GM13976 (cell line): ENCODE results near the gene SMAGP.

Experiments
- DNase-seq: peaks from one replicate; pipeline ENCODE4 v3.0.0; 2012; ENCODE audit warnings: low spot score
- in situ Hi-C: fragments of 300-500 bp; cut with MboI; formaldehyde crosslinking; loops from one replicate; pipeline ENCODE4 v1.12.0; 2022; ENCODE audit warnings: low sequenced_read_pairs, mixed read lengths, inconsistent platforms; ENCODE audit not compliant: unreplicated experiment
- TF ChIP-seq, protein P1 (sequence below): IDR thresholded peaks from 2 replicates; pipeline ENCODE4 v1.5.1; 2012; ENCODE audit warnings: borderline replicate concordance, mild to moderate bottlenecking; ENCODE audit not compliant: insufficient read depth; ENCODE audit errors: extremely low read depth, missing control alignments, control extremely low read depth

Gene SMAGP

DNA sequence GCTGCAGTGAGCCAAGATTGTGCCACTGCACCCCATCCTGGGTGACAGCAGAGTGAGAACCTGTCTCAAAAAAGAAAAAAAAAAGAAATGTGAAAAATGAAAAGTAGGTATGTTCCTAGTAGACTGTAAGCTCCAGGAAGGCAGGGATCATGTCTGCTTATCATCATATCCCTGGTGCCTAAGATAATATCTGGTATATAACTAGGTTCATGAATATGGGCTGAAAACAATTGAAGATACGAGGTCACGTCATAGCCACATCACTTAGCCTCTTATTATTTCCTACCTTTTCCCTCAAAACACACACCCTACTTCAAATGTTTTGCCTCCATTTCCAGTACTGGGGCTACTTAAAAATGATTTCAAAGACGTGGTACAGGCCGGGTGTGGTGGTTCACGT, 55.3 kb downstream of the SMAGP start:
- no peak for DNase-seq
- TF ChIP-seq, protein P1, sequence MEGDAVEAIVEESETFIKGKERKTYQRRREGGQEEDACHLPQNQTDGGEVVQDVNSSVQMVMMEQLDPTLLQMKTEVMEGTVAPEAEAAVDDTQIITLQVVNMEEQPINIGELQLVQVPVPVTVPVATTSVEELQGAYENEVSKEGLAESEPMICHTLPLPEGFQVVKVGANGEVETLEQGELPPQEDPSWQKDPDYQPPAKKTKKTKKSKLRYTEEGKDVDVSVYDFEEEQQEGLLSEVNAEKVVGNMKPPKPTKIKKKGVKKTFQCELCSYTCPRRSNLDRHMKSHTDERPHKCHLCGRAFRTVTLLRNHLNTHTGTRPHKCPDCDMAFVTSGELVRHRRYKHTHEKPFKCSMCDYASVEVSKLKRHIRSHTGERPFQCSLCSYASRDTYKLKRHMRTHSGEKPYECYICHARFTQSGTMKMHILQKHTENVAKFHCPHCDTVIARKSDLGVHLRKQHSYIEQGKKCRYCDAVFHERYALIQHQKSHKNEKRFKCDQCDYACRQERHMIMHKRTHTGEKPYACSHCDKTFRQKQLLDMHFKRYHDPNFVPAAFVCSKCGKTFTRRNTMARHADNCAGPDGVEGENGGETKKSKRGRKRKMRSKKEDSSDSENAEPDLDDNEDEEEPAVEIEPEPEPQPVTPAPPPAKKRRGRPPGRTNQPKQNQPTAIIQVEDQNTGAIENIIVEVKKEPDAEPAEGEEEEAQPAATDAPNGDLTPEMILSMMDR: no peak
- in situ Hi-C loops: no loop called here

DNA sequence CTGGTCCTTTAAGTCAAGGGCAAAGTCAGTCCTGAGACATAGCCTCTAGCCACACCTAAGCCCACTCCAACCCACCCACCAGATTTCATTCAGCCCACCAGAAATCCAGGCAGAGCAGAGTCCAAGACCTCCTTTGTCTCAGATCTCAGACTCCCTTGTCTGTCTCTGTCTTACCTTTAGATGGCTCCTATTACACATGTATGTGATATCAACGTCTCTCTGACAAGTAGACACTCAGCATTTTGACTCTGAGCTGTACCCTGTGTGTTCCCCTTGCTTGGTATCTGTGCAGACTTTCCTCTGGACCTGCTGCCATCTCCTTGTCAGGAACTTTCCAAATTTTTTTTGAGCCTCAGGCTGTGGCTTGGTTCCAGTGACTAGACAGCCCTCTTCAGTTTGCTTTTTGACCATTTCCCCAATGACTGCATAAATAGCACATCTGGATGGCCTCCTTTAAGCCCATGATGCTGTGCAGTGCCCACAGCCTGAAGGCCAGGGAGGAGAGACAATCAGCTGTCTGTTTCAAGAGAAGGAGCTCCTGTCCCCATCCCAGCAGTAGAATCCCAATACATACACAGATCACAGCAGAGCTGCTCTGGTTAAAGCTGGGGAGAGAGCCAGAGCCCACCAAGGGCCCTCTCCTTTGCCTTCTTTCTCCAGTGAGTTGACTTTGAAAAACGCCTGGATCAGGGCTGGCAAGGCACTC, 59.4 kb downstream of the SMAGP start:
- TF ChIP-seq, protein P1: no peak
- no peak for DNase-seq
- in situ Hi-C loops: no loop called here

DNA sequence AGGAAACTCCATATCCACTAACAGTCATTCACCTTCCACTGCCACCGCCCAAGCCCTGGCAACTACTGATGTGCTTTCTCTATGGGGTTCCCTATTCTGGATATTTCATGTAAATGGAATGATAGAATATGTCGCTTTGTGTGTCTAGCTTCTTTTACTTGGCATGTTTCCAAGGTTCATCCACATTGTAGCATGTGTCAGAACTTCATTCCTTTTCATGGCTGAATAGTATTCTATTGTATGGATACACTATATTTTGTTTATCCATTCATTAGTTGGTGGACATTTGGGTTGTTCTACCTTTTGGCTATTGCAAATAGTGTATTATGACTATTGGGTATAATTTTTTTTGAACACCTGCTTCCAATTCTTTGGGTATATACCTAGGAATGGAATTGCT, 61.0 kb downstream of the SMAGP start:
- in situ Hi-C loops: no loop called here
- TF ChIP-seq, protein P1: no peak
- DNase-seq: no peak

DNA sequence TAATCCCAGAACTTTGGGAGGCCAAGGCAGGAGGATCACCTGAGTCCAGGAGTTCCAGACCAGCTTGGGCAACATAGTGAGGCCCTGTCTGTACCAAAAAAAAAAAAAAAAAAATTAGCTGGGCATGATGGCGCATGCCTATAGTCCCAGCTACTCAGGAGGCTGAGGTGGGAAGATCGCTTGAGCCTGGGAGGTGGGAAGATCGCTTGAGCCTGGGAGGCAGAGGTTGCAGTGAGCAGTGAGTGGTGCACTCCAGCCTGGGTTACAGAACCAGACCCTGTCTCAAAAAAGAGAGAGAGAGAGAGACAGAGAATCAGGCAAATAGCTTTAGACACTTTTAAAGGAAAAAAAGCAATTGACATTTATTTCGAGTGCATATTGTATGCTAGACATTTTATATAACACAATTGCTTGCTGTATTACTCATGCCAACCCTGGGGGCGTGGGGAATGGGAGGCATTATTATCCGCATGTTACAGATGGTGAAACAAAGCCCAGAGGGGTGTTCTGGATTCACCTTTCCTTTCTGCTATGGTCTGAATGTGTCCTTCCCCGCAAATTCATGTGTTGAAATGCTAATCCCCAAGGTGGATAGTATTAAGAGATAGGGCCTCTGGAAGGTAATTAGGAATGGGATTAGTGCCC, 62.1 kb downstream of the SMAGP start:
- TF ChIP-seq, protein P1: no peak
- in situ Hi-C loops: no loop called here
- no peak for DNase-seq

DNA sequence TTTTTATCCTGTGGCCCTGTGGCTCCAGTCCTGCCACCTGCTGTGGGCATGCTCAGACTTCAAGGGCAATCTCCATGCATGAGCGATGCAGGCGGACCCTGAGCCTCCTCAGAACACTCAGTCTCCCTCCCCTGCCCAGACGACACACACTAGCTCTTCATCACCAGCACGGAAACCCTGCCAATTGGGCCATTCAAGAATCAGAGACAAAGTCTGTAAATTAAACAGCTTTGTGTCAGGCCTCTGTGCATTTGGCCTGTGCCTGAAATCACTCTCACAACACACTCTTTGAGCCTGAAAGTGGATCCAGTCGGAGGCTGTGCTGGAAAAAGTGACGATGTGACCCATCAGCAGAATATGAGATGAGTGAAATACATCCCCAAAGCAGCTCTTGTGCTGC, 64.9 kb downstream of the SMAGP start:
- TF ChIP-seq, protein P1: no peak
- no peak for DNase-seq
- in situ Hi-C loops: no loop called here

DNA sequence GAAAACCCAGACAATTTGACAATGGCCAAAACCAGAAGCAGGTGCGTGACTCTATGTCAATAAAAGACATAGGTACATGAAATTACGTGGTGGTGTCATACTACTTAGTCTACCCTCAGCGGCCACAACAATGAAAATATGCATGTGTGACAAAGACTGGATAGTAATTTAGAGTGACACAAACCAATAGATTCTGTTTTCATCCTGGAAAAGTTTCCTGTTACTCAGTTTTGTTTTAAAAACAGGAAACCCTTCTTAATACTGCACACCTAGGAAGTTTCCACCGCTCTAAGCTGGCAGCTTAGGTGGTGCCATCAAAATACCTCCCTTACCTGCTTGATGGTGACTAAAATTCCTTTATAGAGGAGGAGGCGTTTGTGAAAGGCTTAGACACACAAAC, 67.5 kb downstream of the SMAGP start:
- TF ChIP-seq, protein P1: no peak

More for the DNA sequence above, 67.5 kb downstream of the SMAGP start:
- in situ Hi-C loops: no loop called here
- DNase-seq: no peak
